Measurements from ENCODE around the gene OPCML. TPM values are rescaled to one million over a fixed set of nuclear protein-coding genes. Genes with fewer than 3 reads are reported as not detected.

Gene OPCML
- total and polyA plus RNA-seq, 4 donors = 16.6 to 70.3 (median 58.1) TPM

DNA sequence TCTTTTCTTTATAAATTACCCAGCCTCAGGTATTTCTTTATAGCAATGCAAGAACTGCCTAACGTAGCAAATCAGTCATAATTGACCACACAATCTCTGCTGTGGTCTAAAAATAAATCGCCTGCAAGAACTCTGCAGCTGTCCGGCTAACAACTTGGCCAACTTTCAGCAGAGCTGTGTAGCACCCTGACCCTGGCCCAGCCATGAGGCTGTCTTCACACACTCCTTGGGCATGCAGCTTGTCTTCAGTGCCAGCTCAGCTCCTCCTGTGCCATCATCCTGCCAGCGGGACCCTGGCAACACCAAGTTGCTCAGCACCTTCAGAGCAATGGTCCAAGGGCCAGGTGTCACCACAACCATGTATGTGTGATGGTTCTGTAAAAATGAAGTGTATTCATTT, 355.6 kb downstream of the OPCML start:
- H3K4me3 ChIP-seq (ENCODE audit: low read depth, low read length) = no peak overlapping the region
- H3K9me3 ChIP-seq (ENCODE audit: control insufficient read depth, insufficient read depth, low read length) = no peaks in the 10 kb centered on the region
- no peaks in the 10 kb centered on the region for H3K27me3 ChIP-seq (ENCODE audit: control insufficient read depth, insufficient read depth, low read length)
- H3K36me3 ChIP-seq (ENCODE audit: control insufficient read depth, insufficient read depth, low read length) = no peaks in the 10 kb centered on the region
- no peak overlapping the region for H3K27ac ChIP-seq (ENCODE audit: low read depth, low read length)
- peaks cover 4% of the 10 kb centered on the region for H3K4me1 ChIP-seq (ENCODE audit: control insufficient read depth, insufficient read depth, low read length)
- 95% methylated on average over 3 of the region's 4 CpGs for WGBS (ENCODE audit: insufficient coverage)
- no peak for DNase-seq (ENCODE audit: low read depth in 4 of 6, low spot score in 6 of 6)

DNA sequence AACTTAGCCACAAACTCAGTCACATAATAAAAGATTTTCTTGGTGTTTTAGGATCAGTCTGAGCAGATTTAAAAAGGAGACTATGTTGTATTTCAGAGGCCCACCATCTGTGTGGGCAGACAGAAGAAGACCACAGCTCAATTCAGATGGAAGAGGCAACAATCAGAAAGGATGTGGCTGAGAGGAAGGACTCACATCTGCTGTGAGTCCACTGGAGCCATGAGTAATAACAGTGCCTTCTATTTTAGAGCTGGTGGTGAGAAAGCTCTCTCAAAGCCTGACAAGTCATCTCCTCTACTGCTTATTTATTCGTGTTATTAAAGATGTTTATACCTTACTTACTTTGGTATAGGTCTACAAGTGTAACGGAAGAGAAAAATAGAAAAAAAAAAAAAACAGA, 357.2 kb downstream of the OPCML start:
- no CpG with 5 or more reads among the region's 2 CpGs for WGBS (ENCODE audit: insufficient coverage)
- DNase-seq (ENCODE audit: low read depth in 4 of 6, low spot score in 6 of 6) = no peak
- H3K36me3 ChIP-seq (ENCODE audit: control insufficient read depth, insufficient read depth, low read length) = no peaks in the 10 kb centered on the region
- H3K9me3 ChIP-seq (ENCODE audit: control insufficient read depth, insufficient read depth, low read length) = no peaks in the 10 kb centered on the region
- H3K4me1 ChIP-seq (ENCODE audit: control insufficient read depth, insufficient read depth, low read length) = peaks cover 4% of the 10 kb centered on the region
- no peak overlapping the region for H3K27ac ChIP-seq (ENCODE audit: low read depth, low read length)
- H3K4me3 ChIP-seq (ENCODE audit: low read depth, low read length) = no peak overlapping the region
- H3K27me3 ChIP-seq (ENCODE audit: control insufficient read depth, insufficient read depth, low read length) = no peaks in the 10 kb centered on the region

DNA sequence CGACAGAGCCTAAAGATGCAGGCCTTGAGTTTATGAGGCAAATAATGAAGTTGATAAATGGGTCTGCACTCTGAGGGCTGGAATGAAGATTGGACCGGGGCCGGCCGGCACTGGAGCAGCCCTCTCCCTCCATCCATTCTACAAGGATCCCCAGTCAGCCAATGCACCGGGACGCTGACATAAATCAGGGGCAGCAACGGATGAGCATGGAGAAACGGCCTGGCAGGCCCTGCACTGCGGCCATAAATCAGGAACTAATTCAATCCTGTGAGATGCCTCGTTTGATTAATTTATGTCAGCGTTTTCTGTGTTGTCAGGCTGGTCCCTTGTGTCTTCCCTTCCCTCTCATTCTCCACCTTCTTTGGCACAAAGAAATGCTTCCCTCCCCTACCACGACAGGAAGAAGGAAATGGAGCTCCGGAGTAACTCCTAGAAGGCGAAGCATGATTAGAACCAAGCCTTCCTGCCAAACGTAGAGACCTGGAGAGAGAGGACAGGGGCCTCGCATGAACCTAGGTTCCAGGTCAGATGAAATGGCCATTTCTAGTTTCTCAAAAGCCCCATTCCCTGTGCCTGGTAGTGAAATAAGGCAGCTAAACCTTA, 358.4 kb downstream of the OPCML start:
- WGBS (ENCODE audit: insufficient coverage) = 30% methylated on average over 9 of the region's 16 CpGs
- H3K36me3 ChIP-seq (ENCODE audit: control insufficient read depth, insufficient read depth, low read length) = no peaks in the 10 kb centered on the region
- H3K4me3 ChIP-seq (ENCODE audit: low read depth, low read length) = no peak overlapping the region
- no peak overlapping the region for H3K27ac ChIP-seq (ENCODE audit: low read depth, low read length)
- DNase-seq (ENCODE audit: low read depth in 4 of 6, low spot score in 6 of 6) = peak in 2 of 6 donors; percentile 25 to 79
- peaks cover 4% of the 10 kb centered on the region for H3K4me1 ChIP-seq (ENCODE audit: control insufficient read depth, insufficient read depth, low read length)
- H3K27me3 ChIP-seq (ENCODE audit: control insufficient read depth, insufficient read depth, low read length) = no peaks in the 10 kb centered on the region
- H3K9me3 ChIP-seq (ENCODE audit: control insufficient read depth, insufficient read depth, low read length) = no peaks in the 10 kb centered on the region

DNA sequence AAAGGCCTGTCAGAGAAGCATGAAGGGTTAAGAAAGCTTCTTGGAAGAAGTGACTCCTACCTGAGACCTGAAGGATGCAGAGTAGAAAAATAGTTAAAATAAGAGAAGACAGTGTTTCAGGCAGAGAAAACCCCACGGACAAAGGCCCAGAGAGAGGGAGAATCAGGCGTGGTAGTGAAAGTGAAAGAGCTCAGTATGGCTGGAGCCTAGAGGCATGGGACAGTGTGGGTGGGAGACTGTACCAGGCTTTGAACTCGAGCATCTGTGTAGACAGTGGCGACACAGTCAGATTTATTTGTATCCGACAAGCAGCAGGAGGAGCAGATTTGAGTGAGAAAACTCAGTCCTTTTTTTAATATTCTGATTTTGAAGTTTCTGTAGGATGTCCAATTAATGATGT, 360.0 kb downstream of the OPCML start:
- Histone ChIP-seq H3K27me3 (ENCODE audit: control insufficient read depth, insufficient read depth, low read length) (no peaks in the 10 kb centered on the region), H3K4me1 (ENCODE audit: control insufficient read depth, insufficient read depth, low read length) (peaks cover 4% of the 10 kb centered on the region), H3K9me3 (ENCODE audit: control insufficient read depth, insufficient read depth, low read length) (no peaks in the 10 kb centered on the region), H3K27ac (ENCODE audit: low read depth, low read length) (no peak overlapping the region), H3K4me3 (ENCODE audit: low read depth, low read length) (no peak overlapping the region), H3K36me3 (ENCODE audit: control insufficient read depth, insufficient read depth, low read length) (no peaks in the 10 kb centered on the region)
- no peak for DNase-seq (ENCODE audit: low read depth in 4 of 6, low spot score in 6 of 6)
- 78% methylated on average over 3 of the region's 5 CpGs for WGBS (ENCODE audit: insufficient coverage)

DNA sequence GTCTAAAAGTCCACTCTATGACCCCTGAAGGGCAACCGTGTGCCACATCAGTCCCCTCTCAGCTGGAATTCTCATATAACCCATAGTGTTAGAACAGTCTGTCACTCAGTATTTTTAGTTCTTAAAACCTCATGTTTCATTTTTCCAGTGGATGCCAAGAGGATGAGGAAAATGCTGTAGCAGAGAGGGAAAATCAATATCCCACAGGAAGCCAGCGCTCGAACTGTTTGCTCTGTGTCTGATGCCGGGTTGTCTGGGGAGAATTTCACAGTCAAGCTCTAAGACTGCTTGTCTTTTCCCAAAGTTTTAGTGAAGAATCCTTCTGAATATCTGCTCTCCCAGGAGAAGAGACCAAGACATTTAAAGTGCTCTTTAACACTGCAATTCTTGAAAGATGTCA, 360.9 kb downstream of the OPCML start:
- Histone ChIP-seq H3K27me3 (ENCODE audit: control insufficient read depth, insufficient read depth, low read length) (no peaks in the 10 kb centered on the region), H3K4me3 (ENCODE audit: low read depth, low read length) (no peak overlapping the region), H3K36me3 (ENCODE audit: control insufficient read depth, insufficient read depth, low read length) (no peaks in the 10 kb centered on the region), H3K4me1 (ENCODE audit: control insufficient read depth, insufficient read depth, low read length) (peaks cover 4% of the 10 kb centered on the region), H3K27ac (ENCODE audit: low read depth, low read length) (no peak overlapping the region), H3K9me3 (ENCODE audit: control insufficient read depth, insufficient read depth, low read length) (no peaks in the 10 kb centered on the region)
- no peak for DNase-seq (ENCODE audit: low read depth in 4 of 6, low spot score in 6 of 6)
- WGBS (ENCODE audit: insufficient coverage) = 83% methylated on average over 1 of the region's 4 CpGs

DNA sequence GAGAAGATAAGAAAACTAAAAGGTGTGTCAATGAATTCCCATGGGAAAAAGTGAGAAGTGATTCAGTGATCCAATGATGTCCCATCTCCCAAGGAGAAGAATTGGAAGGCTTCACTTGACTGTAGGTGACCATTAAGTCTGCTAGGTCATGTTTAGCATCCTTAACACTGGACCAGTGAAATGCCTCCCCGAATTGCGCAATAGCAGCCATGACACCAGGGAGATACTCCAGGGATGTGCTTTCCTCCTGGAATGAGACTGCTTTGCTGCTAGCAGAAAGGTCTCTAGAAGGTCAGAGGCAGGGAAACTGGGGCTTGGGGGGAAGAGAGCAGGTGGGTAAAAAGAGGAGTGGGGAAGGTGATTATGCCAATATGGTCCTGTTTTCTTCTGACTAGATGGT, 364.3 kb downstream of the OPCML start:
- no peak overlapping the region for H3K27ac ChIP-seq (ENCODE audit: low read depth, low read length)
- DNase-seq (ENCODE audit: low read depth in 4 of 6, low spot score in 6 of 6) = no peak
- no peak overlapping the region for H3K4me3 ChIP-seq (ENCODE audit: low read depth, low read length)
- WGBS (ENCODE audit: insufficient coverage) = 100% methylated on average over 2 of the region's 2 CpGs
- no peaks in the 10 kb centered on the region for H3K9me3 ChIP-seq (ENCODE audit: control insufficient read depth, insufficient read depth, low read length)
- H3K4me1 ChIP-seq (ENCODE audit: control insufficient read depth, insufficient read depth, low read length) = peaks cover 12% of the 10 kb centered on the region
- no peaks in the 10 kb centered on the region for H3K36me3 ChIP-seq (ENCODE audit: control insufficient read depth, insufficient read depth, low read length)
- no peaks in the 10 kb centered on the region for H3K27me3 ChIP-seq (ENCODE audit: control insufficient read depth, insufficient read depth, low read length)

DNA sequence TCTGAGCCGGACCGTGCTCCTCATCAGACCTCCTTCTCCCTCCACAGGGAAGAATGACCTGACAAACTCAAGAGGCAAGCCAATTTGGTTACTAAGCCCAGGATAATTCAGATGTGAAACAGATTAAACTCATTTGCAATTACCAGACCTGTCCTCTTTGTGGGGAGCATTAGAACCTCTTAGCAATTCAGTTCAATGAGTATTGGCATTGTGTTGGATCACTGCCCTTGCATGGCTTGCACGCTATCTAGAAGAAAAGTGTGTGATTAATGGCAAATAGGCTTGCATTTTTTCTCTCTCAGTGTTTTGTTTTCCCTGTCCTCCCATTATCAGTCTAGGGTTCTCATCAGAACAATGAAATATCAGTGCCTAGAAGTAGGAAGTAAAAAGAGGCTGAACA, 365.6 kb downstream of the OPCML start:
- H3K9me3 ChIP-seq (ENCODE audit: control insufficient read depth, insufficient read depth, low read length) = no peaks in the 10 kb centered on the region
- H3K4me3 ChIP-seq (ENCODE audit: low read depth, low read length) = no peak overlapping the region
- H3K36me3 ChIP-seq (ENCODE audit: control insufficient read depth, insufficient read depth, low read length) = no peaks in the 10 kb centered on the region
- WGBS (ENCODE audit: insufficient coverage) = no CpG with 5 or more reads among the region's 3 CpGs
- peak in 1 of 6 donors; percentile 38 for DNase-seq (ENCODE audit: low read depth in 4 of 6, low spot score in 6 of 6)
- no peaks in the 10 kb centered on the region for H3K27me3 ChIP-seq (ENCODE audit: control insufficient read depth, insufficient read depth, low read length)
- H3K27ac ChIP-seq (ENCODE audit: low read depth, low read length) = no peak overlapping the region
- H3K4me1 ChIP-seq (ENCODE audit: control insufficient read depth, insufficient read depth, low read length) = peaks cover 12% of the 10 kb centered on the region

DNA sequence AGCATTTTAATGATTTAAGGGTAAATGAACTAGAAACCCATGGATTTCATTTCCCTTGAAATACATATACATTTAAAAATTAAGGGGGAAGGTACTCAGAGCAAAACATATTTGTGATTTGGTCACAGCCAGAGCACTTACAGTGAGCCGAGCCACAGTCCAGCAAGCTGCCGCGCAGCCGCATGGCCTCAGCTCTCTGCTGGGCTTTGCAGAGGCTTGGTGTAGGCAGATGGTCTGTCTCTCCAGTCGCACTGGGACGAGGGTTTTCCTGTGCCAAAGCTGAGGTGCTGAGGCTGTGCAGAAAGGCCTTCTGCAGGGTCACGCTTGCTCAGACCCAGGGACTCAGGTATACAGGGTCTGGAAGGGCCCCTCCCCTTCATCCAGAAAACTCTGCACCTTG, 367.3 kb downstream of the OPCML start:
- H3K9me3 ChIP-seq (ENCODE audit: control insufficient read depth, insufficient read depth, low read length) = no peaks in the 10 kb centered on the region
- peak in 2 of 6 donors; percentile 17 to 88 for DNase-seq (ENCODE audit: low read depth in 4 of 6, low spot score in 6 of 6)
- H3K36me3 ChIP-seq (ENCODE audit: control insufficient read depth, insufficient read depth, low read length) = peaks cover 3% of the 10 kb centered on the region
- WGBS (ENCODE audit: insufficient coverage) = 50% methylated on average over 7 of the region's 7 CpGs
- peaks cover 12% of the 10 kb centered on the region for H3K4me1 ChIP-seq (ENCODE audit: control insufficient read depth, insufficient read depth, low read length)
- no peaks in the 10 kb centered on the region for H3K27me3 ChIP-seq (ENCODE audit: control insufficient read depth, insufficient read depth, low read length)
- no peak overlapping the region for H3K4me3 ChIP-seq (ENCODE audit: low read depth, low read length)
- H3K27ac ChIP-seq (ENCODE audit: low read depth, low read length) = no peak overlapping the region

DNA sequence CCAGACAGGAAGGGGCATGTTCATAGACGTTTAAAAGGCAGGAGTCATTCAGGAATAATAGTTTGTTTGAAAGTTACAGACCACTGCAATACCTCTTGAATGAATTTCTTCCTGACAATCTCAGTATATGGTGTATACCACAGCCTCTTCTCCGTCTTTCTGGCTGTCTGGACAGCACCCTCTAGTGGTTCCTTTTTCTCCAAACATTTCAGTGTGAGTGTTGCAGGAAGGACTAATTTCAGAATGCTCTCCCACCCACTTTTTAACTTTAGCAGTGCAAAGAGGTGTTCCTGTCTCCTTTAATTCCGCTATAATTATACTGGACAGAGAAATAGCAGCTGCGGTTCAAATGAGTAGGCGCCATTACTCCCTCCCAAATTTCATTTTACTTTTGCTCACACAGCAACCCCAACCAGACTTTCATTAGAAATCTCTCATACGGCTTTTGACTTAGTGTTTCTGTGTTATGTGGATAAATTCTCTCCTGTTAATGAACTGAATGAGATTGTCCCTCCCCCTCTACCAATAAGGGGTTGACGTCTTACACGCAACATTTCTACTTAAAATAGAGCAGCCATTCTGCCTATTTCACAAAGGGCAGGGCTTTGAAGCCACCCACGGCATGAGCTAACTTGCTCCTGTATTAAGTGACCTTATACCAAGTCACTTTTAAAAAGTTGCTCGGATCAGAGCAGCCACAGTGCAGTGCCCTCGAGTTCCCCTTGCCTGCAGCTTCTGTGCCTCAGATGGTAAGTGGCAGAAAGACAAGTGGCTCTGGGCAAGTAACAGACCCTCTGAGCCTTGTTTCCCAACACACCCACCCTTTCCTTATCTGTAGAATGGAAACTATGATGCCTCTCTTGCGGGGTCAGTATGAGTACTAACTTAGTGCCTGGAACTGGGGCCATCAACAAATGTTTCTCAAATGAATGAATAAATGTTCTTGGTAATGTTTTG, 368.6 kb downstream of the OPCML start:
- Histone ChIP-seq H3K4me1 (ENCODE audit: control insufficient read depth, insufficient read depth, low read length) (peaks cover 12% of the 10 kb centered on the region), H3K9me3 (ENCODE audit: control insufficient read depth, insufficient read depth, low read length) (no peaks in the 10 kb centered on the region), H3K4me3 (ENCODE audit: low read depth, low read length) (no peak overlapping the region), H3K36me3 (ENCODE audit: control insufficient read depth, insufficient read depth, low read length) (peaks cover 3% of the 10 kb centered on the region), H3K27ac (ENCODE audit: low read depth, low read length) (no peak overlapping the region), H3K27me3 (ENCODE audit: control insufficient read depth, insufficient read depth, low read length) (no peaks in the 10 kb centered on the region)
- peak in 5 of 6 donors; percentile 52 to 94 (median 70) for DNase-seq (ENCODE audit: low read depth in 4 of 6, low spot score in 6 of 6)
- 75% methylated on average over 3 of the region's 12 CpGs for WGBS (ENCODE audit: insufficient coverage)

DNA sequence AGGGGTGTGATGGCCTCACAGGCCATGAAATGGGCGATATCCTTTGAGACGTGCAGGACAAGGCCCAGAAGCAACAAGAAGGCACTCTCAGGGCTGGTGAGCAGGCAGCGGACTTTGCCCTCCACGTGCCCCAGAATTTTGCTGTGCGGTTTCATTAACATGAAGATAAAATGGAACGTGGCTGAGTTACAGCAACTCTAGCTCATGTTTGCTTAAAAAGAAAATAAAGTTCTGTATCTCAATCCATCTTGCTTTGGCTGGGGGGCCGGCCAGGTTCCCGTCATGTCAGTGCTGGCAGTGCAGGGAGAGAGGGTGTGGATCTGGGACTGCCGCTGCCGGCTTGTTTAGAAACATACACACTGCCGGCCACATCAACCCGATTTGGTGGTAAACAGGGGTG, 370.1 kb downstream of the OPCML start:
- Histone ChIP-seq H3K9me3 (ENCODE audit: control insufficient read depth, insufficient read depth, low read length) (no peaks in the 10 kb centered on the region), H3K27me3 (ENCODE audit: control insufficient read depth, insufficient read depth, low read length) (peaks cover 2% of the 10 kb centered on the region), H3K27ac (ENCODE audit: low read depth, low read length) (no peak overlapping the region), H3K36me3 (ENCODE audit: control insufficient read depth, insufficient read depth, low read length) (peaks cover 3% of the 10 kb centered on the region), H3K4me3 (ENCODE audit: low read depth, low read length) (no peak overlapping the region), H3K4me1 (ENCODE audit: control insufficient read depth, insufficient read depth, low read length) (peaks cover 14% of the 10 kb centered on the region)
- 86% methylated on average over 11 of the region's 12 CpGs for WGBS (ENCODE audit: insufficient coverage)
- no peak for DNase-seq (ENCODE audit: low read depth in 4 of 6, low spot score in 6 of 6)

Data from spinal cord (tissue), 10 donors.